Prostate gland (tissue), 2 donors: ENCODE measurements around the gene UFSP2. TPM values are rescaled to one million over a fixed set of nuclear protein-coding genes. Genes with fewer than 3 reads are reported as not detected.

Experiments used
- DNase-seq: peaks from one replicate; pipeline ENCODE4 v3.0.0-alpha.2; 2019; ENCODE audit warnings: low spot score
- H3K27ac ChIP-seq, 2 donors: fragments of 200-600 bp; sonication (generic); 2 replicates each; pipeline ENCODE4 v1.5.1; 2017 to 2019
- H3K27me3 ChIP-seq: fragments of 200-600 bp; sonication (generic); replicated peaks from 2 replicates; pipeline ENCODE4 v1.5.1; 2019; ENCODE audit not compliant: insufficient read depth
- H3K36me3 ChIP-seq, 2 donors: fragments of 200-600 bp; sonication (generic); 1 replicate in 1 of 2; 2 replicates in 1 of 2; pipeline versions ENCODE4 v1.5.1 to v1.8.1; 2017 to 2019
- H3K4me1 ChIP-seq: fragments of 200-600 bp; sonication (generic); replicated peaks from 2 replicates; pipeline ENCODE4 v1.5.1; 2019
- H3K4me3 ChIP-seq, 2 donors: fragments of 200-600 bp; sonication (generic); 2 replicates each; pipeline ENCODE4 v1.5.1; 2017 to 2019
- H3K9me3 ChIP-seq: fragments of 200-600 bp; sonication (generic); 2 replicates; pipeline ENCODE4 v1.5.1; 2017
- POLR2A ChIP-seq: fragments of 450-650 bp; IDR thresholded peaks from one replicate; pipeline ENCODE4 v1.6.1; 2016; ENCODE audit warnings: antibody characterized with exemption, mild to moderate bottlenecking
- POLR2AphosphoS5 ChIP-seq: sonication (generic); formaldehyde crosslinking; IDR thresholded peaks from one replicate; pipeline ENCODE4 v1.6.1; 2017; ENCODE audit warnings: antibody characterized with exemption
- WGBS: methylation state at CpG from one replicate; pipeline ENCODE4 v1.1.5; 2018; 5-methylcytosine and 5-hydroxymethylcytosine counted together
- intact Hi-C: fragments of 100-400 bp; cut with DNase I; formaldehyde crosslinking; loops from one replicate; pipeline ENCODE4 v1.14.2; 2022
- total RNA-seq, 2 donors: library from RNA; depleted of rRNA; stranded (reverse); fragments of >200 nt; gene quantifications; one replicate each; pipeline ENCODE4 v1.1.0, GENCODE V29; 2016
- TF ChIP-seq, protein P1 (sequence below), 4 experiments: fragments of 200-600 bp in 2 of 4; fragments of 450-650 bp in 2 of 4; sonication (generic) in 2 of 4; IDR thresholded peaks; 1 replicate in 3 of 4; 2 replicates in 1 of 4; pipeline ENCODE4 v1.5.1; 2016 to 2019; ENCODE audit warnings: antibody characterized with exemption in 4 of 4, mild to moderate bottlenecking in 2 of 4, moderate library complexity in 2 of 4

UFSP2 gene
- total RNA-seq, 2 donors from 2014 or later: 32.1 to 42.7 TPM

DNA sequence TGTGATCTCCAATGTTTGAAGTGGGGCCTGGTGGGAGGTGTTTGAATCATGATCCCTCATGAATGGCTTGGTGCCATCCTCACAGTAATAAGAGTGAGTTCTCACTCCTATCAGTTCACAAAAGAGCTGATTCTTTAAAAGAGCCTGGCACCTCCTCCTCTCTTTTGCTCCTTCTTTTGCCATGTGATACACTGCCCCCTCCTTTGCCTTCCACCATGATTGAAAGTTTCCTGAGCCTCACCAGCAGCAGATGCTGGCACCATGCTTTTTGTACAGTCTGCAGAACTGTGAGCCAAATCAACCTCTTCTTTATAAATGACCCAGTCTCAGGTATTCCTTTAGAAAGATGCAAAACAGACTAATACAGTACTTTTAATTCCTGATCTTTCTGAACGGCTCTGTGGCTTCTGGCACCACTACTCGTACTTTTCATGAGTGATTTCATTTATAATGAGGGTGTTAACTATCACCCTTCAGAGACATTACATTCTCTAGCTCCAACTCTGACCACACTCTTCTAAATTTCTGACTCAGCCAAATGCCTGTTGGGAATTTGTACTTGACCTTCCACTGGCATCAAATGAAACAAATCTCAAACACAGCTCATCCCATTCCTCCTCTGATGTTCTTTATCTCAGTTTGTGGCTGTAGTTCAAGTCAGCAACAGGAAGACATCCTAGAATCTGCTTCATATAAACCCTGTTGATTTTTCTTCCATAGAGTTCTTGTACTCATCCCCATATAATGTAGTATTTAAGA lies 4.2 kb downstream of the UFSP2 start:
- Histone ChIP-seq H3K27me3 (no peaks in the 10 kb centered on the region), H3K9me3 (no peaks in the 10 kb centered on the region), H3K36me3 (no peaks in the 10 kb centered on the region), H3K4me1 (no peaks in the 10 kb centered on the region), H3K27ac (no peak overlapping the region), H3K4me3 (no peak overlapping the region)
- intact Hi-C loops: no loop called here
- WGBS: 47% methylated on average over 2 of the region's 2 CpGs
- DNase-seq: no peak
- TF ChIP-seq POLR2AphosphoS5 (no peak), POLR2A (no peak)
- TF ChIP-seq, protein P1, sequence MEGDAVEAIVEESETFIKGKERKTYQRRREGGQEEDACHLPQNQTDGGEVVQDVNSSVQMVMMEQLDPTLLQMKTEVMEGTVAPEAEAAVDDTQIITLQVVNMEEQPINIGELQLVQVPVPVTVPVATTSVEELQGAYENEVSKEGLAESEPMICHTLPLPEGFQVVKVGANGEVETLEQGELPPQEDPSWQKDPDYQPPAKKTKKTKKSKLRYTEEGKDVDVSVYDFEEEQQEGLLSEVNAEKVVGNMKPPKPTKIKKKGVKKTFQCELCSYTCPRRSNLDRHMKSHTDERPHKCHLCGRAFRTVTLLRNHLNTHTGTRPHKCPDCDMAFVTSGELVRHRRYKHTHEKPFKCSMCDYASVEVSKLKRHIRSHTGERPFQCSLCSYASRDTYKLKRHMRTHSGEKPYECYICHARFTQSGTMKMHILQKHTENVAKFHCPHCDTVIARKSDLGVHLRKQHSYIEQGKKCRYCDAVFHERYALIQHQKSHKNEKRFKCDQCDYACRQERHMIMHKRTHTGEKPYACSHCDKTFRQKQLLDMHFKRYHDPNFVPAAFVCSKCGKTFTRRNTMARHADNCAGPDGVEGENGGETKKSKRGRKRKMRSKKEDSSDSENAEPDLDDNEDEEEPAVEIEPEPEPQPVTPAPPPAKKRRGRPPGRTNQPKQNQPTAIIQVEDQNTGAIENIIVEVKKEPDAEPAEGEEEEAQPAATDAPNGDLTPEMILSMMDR (IDR thresholded peaks at IDR 0.05): no peak

DNA sequence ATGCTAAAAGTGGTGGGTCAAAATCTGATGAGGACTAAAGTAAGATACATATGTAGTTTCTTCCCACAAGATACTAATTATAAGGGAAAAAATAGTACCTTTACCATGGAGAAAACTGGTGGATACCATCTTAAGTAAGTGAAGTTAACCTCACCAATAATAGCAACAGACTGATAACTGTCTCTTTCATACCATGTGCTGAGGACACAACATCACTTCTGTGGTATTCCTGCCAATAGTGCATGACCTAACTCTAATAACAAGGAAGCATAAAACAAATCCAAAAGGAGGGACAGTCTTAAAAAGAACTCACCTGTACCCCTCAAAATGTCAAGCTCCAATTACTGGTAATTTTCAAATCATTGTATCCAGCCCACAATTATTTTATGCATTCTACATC lies 8.8 kb downstream of the UFSP2 start:
- Histone ChIP-seq H3K36me3 (no peaks in the 10 kb centered on the region), H3K27me3 (no peaks in the 10 kb centered on the region), H3K4me3 (no peak overlapping the region), H3K27ac (no peak overlapping the region), H3K4me1 (no peaks in the 10 kb centered on the region), H3K9me3 (no peaks in the 10 kb centered on the region)
- no peak for DNase-seq
- intact Hi-C loops: no loop called here
- TF ChIP-seq, protein P1 (IDR thresholded peaks at IDR 0.05): no peak
- no peak for TF ChIP-seq POLR2AphosphoS5
- TF ChIP-seq POLR2A: no peak

DNA sequence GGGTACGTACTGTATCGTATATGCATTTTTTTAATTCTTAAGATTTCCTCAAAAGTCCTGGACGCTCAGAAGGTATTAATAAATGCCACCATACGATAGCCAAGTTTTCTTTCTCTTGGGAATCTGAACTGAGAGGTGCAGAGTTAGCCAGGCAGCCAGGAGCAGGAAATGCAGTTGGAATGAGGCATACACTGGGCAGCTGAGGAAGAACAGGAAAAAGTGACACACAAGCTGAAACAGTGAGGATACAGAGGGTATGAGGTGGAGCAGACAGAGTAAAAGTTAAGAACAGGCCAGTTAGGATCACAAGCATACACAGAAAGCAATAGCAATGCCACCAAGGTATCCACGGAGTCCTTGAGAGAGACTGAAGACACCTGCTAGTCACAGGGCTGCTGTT lies 13.4 kb downstream of the UFSP2 start:
- no peaks in the 10 kb centered on the region for H3K9me3 ChIP-seq
- no peak overlapping the region for H3K27ac ChIP-seq
- DNase-seq: no peak
- TF ChIP-seq POLR2A (no peak), POLR2AphosphoS5 (no peak)
- TF ChIP-seq, protein P1 (IDR thresholded peaks at IDR 0.05): no peak
- no peaks in the 10 kb centered on the region for H3K27me3 ChIP-seq
- H3K36me3 ChIP-seq: no peaks in the 10 kb centered on the region
- H3K4me3 ChIP-seq: no peak overlapping the region
- WGBS: 88% methylated on average over 5 of the region's 5 CpGs
- no peaks in the 10 kb centered on the region for H3K4me1 ChIP-seq
- intact Hi-C loops: no loop called here

DNA sequence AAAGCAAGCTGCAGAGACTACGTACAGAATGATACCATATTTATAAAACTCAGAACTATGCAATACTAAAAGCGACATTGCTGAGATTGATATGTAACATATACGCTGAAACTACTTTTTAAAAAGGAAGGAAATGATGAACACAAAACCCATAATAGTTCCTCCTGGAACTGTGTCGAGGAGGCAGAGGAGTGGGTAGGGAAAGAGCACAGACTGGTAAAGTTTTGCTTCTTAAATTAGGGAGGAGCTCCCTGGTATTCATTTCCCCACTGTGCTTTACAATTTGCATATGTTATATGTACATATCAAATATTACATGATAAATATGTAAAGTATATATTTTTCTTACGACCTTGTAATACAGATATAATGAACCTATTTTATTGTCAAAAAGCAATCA lies 13.9 kb downstream of the UFSP2 start:
- H3K4me1 ChIP-seq: no peaks in the 10 kb centered on the region
- no peak for TF ChIP-seq POLR2AphosphoS5
- TF ChIP-seq POLR2A: no peak
- TF ChIP-seq, protein P1 (IDR thresholded peaks at IDR 0.05): no peak
- intact Hi-C loops: no loop called here
- no peaks in the 10 kb centered on the region for H3K9me3 ChIP-seq
- H3K27ac ChIP-seq: no peak overlapping the region
- WGBS: 87% methylated on average over 5 of the region's 5 CpGs
- H3K27me3 ChIP-seq: no peaks in the 10 kb centered on the region
- DNase-seq: no peak
- no peaks in the 10 kb centered on the region for H3K36me3 ChIP-seq
- H3K4me3 ChIP-seq: no peak overlapping the region

DNA sequence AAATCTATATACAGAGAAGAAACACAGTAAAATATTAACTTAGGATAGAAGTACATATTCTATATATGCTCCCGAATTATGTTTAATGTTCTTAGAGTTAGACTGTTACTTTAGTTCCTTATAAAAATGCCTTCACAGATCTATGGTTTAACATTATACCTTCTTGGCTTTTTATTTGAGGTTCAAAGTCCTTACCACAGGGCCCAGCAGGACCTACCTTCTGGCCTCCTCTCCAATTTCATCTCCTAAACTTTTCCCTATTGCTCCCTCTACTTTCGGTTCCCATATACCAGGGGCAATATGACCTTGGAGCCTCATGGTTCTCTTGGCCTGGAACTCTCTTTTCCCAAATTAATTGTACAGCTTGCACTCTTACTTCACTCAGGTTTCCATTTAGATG lies 17.3 kb downstream of the UFSP2 start:
- DNase-seq: no peak
- no peak overlapping the region for H3K27ac ChIP-seq
- TF ChIP-seq, protein P1 (IDR thresholded peaks at IDR 0.05): no peak
- no peak for TF ChIP-seq POLR2AphosphoS5
- no peak for TF ChIP-seq POLR2A
- intact Hi-C loops: no loop called here
- no peaks in the 10 kb centered on the region for H3K27me3 ChIP-seq
- H3K36me3 ChIP-seq: no peaks in the 10 kb centered on the region
- 95% methylated on average over 2 of the region's 2 CpGs for WGBS
- no peaks in the 10 kb centered on the region for H3K9me3 ChIP-seq
- no peak overlapping the region for H3K4me3 ChIP-seq
- no peaks in the 10 kb centered on the region for H3K4me1 ChIP-seq
